ENCODE results near the gene ART5.
"Not testable (repeated sequence)": the region's sequence is repeated elsewhere in the genome, so short reads cannot be mapped to it uniquely, and the experiment has no call there.

ART5 gene

GRCh38 chr11:3615998-3616397, 25.8 kb downstream of the ART5 start:
- DNase-seq: no peak

DNA sequence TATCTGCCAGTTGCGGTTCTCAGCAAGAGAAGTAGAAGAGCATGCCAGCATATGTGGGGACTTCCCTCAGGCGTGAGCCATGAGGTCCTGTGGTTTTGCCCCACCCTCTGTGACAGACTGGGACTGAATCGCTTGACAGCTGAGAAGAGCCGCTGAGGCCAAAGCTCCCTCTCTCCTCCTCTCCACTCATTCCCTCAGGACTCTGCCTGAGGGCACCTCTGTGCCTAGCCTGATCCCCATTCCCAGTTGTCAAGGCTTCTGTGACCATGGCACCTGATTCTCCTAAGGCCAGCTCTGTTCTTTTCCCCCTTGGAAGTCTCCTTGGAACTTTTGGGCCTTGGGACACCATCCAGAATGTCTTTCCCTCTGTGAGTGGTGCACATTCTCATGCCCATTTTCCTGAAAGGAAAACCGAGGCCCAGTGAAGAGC, 27.0 kb downstream of the ART5 start:
- no peak for DNase-seq

DNA sequence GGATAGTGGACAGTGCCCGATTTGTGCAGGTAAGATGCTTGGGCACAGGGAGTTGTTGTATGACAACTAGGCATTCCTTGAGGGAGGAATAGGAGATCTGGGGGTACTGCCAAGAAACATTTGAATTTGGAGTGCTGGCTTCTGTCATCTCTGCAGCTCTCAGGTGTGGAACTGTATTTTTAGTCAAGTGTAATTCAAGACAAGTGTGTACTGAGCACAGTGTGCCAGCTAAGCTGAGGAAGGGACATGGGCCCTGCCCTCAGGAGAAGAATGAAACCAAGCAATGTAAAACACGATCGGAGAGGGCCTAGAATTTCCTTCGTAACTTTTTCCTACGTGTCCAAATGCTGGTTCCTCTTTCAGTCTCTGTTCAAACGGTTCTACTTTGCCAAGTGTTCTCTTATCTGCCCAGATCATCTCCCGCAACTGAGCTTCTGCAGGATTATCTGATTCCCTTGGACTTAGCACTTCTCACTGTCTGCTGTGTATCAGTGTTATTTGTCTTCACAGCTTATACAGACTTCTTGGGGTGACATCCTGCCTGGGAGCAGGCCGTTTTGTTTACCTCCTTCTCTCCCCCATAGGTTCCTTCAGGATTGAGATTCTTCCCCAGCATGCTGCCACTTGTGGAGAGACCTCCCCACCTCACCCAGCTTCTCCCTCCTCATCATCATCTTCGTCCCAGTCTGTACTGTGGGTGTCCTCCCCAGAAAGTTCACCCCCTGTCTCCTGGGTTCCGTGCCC, 27.6 kb downstream of the ART5 start:
- DNase-seq: no peak

- no peak for DNase-seq
These were observed 29.7 kb downstream of the ART5 start for GRCh38 chr11:3611976-3612678.

DNA sequence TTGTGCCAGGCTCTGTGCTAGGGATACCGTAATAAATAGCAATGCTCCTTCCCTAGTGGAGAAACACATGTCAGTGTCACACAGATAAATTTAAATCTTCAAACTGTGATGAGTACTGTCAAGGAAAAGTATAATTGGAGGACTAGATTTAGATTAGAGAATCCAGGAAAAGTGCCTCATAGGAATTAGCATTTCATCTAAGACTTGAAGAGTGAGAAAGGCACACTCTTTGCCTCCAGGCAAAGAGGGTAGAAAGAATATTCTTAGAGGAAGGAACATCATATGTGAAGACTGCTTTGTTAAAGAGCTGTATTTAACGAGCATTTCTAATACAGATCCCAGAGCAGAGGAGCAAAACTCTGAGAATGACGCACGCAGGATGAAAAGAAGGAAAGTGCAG, 30.9 kb downstream of the ART5 start:
- no peak for DNase-seq

DNA sequence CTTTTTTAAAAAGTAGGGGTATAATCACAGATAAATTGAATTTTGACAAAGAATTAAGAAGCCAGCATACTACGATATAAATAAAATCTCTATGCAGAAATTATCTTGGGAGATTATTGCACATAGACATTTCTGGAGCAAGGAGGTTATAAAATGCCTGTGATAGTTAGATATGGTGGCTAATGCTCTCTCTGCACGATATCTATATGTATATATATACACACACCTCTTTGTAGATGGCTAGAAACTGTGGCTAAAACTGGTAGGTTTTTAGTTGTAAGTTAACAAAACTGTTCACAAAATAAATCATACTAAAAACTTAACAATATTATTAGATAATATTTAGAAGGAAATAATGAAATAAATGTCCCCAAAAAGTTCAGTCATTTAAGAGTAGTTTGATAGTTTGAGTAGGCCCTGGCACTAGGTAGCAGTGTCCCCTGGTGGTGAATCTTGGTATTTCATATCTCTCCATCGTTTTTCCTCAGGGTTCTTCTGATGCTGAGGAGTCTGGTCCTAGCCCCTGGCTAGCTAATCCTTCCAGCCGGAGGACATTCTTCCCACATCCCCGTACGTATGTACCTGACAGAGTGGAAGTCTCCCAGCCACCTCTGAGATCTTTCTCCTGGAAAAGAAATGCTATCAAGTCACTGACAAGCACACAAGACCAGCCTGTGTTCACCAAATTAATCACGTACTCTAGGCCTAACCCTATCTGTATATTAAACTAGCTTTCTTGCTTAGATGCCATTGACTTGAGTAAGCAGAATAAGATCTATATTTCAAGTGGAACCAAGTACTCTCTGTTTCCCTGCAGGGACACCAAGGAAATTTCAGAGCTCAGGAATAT, 32.2 kb downstream of the ART5 start:
- DNase-seq: no peak

- no peak for DNase-seq
These were observed 36.0 kb downstream of the ART5 start for GRCh38 chr11:3605771-3606203.

GRCh38 chr11:3605283-3605662, 36.5 kb downstream of the ART5 start:
- no peak for DNase-seq

- DNase-seq: no peak
These were observed 37.6 kb downstream of the ART5 start for GRCh38 chr11:3604167-3604566.

DNA sequence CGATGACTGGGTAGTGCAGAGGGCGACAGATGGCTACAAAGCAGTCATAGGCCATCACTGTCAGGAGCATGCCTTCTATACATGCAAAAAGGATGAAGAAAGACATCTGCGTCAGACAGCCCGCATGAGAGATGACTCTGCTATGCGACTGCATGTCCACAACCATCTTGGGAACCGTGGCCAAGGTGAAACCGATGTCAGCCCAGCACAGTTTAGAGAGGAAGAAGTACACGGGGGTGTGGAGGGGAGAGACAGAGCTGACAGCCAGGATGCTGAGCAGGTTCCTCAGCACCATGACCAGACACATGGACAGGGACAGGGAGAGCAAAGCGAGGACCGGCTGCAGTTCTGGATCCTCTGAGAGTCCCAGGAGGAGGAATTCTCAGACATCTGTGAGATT, 41.6 kb downstream of the ART5 start:
- not testable (repeated sequence) for DNase-seq

- DNase-seq: not testable (repeated sequence)
These were observed 44.0 kb downstream of the ART5 start for GRCh38 chr11:3597743-3598142.

DNA sequence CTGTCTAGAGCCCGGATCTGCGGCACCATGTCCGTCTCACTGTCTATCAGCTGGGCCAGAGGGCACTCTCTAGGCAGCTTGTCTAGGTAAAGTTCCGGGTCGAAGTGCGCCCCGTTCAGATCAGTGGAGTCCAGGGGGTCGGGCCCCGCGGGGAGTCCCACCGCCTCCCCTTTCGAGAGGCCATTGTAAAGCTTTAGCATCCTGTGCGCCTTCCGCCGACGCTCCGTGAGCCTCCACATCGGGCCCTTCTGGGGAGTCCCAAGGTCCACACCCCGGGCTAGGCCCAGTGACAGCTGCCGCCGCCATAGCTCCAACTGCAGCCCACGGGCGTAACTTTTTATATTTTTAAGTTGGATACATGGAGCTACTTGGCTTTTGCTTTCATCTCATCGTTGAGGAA, 50.5 kb downstream of the ART5 start:
- not testable (repeated sequence) for DNase-seq

GRCh38 chr11:3590193-3590592, 51.6 kb downstream of the ART5 start:
- not testable (repeated sequence) for DNase-seq

DNA sequence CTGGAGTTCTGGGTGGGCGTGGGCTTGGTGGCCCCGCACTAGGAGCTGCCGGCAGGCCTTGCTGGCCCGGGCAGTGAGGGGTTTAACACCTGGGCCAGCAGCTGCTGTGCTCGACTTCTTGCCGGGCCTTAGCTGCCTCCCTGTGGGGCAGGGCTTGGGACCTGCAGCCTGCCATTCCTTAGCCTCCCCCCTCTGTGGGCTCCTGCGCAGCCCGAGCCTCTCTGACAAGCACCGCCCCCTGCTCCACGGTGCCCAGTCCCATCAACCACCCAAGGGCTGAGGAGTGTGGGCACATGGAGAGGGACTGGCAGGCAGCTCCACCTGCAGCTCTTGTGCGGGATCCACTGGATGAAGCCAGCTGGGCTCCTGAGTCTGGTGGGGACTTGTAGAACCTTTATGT, 53.0 kb downstream of the ART5 start:
- DNase-seq: not testable (repeated sequence)
